NOMO-1 treated with dmso at 0.1 percent for 144 hours (cell line): ENCODE measurements around the gene PTPRN2.
A peak's percentile ranks its signal among the peaks of the same experiment; 100 is the strongest.

ENCODE experiments used
- DNase-seq: peaks from one replicate; lab custom pipeline; 2025; ENCODE audit not compliant: unreplicated experiment; lab: John Stamatoyannopoulos, UW

The PTPRN2 gene

DNA sequence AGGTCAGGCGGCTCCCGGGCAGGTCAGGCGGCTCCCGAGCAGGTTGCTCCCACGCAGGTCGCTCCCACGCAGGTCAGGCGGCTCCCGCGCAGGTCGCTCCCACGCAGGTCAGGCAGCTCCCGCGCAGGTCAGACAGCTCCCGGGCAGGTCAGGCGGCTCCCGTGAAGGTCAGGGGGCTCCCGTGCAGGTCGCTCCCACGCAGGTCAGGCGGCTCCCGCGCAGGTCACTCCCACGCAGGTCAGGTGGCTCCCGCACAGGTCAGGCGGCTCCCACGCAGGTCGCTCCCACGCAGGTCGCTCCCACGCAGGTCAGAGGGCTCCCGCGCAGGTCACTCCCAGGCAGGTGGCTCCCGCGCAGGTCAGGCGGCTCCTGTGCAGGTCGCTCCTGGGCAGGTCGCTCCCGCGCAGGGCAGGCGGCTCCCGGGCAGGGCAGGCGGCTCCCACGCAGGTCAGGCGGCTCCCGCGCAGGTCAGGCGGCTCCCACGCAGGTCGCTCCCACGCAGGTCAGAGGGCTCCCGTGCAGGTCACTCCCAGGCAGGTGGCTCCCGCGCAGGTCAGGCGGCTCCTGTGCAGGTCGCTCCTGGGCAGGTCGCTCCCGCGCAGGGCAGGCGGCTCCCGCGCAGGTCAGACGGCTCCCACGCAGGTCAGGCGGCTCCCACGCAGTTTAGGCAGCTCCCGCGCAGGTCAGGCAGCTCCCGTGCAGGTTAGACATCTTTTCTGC lies 30.7 kb downstream of the PTPRN2 start:
- DNase-seq: no peak

DNA sequence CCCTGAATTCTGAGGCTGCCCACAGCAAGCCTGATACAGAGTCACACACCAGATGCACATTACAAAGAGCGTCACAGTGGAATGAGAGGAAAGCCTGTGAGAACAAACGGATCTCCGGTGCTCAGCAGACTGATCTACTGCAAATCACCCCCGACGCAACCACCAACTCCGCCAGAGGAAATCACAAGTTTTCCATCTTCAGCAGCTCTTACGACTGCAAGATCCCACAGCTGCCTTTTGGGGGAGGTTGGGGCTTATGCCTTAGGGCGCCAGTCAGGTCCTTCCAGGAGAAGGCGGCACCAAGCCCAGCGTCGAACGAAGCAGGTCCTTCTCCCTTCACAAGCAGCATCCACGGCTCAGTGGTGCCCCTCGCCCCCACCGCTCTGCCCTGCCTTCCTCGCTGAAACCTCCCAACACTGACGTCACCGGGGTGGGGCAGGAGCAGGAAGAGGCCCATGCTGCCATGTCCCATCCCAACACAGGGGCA lies 32.5 kb downstream of the PTPRN2 start:
- DNase-seq: no peak

DNA sequence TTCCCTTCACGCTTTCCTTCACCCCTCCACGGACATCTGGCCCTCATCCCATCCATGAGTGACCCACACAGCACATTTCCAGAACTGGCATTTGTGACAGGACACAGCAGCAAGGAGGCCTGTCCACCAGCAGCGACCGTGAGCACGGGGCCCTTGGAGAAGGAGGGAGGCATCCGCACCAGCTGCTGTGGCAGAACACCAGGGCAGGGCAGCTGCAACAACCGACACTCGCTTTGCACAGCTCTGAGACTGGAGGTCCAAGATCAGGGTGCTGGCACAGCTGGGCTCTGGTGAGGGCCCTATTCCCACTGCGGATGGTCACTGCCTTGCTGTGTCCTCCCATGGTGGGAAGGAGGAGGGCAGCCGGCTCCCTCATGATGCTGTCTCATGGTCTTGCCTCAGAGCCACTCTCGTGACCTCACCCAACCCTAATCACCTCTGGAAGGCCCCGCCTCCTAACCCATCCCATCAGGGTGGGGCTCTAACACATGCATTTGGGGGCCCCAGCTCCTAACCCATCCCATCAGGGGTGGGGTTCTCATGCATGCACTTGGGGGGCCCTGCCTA lies 36.7 kb downstream of the PTPRN2 start:
- no peak for DNase-seq

DNA sequence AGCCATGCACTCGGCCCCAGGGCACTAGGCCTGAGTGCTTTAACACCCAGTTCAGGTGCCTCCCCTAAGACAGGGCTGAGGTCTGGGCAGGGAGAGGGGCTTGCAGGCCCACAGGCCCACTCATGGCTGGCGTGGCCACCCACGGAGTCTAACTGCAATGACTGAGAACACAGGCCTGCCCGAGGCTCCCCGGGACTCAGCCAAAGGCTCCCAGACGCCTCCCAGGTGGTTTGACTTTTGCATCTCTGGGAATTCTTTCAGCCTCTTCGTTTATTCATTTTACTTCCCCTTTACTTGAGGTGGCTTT lies 37.3 kb downstream of the PTPRN2 start:
- no peak for DNase-seq

DNA sequence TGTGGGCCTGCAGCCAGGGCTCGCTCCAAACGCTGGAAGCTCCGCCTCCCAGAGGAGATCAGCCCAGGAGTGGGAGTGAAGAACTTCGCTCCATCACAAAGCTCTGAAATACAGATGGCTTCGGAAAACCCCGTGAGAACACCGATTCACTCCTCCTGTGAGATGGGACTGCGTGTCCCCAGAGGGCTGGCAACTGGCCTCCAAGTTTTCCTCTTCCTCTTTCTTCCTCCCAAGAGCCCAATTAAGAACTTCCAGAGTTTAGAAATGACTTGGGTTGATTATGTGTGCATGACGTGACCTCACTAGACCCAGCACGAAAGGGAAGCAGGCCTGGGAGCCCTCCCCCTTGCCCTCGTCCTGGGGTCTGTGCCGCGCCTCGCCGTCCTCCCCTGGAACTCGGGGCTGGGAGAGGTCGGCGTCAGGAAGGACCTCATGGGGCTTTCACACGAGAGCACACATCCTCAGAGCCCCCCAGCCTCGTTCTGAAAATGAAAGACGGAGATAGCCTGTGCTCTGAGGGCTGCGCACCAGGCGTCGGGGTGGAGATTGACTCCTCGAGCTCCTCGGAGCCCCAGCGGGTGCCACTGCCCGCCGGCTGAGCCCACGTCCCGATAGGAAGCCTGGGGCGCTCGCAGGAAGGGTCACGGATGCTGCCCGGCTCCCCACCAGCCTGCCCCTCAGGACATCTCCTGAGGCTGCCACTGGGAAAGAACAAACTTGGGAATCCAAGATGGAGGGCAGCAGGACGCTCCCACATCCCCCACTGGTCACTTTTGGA lies 37.8 kb downstream of the PTPRN2 start:
- no peak for DNase-seq

DNA sequence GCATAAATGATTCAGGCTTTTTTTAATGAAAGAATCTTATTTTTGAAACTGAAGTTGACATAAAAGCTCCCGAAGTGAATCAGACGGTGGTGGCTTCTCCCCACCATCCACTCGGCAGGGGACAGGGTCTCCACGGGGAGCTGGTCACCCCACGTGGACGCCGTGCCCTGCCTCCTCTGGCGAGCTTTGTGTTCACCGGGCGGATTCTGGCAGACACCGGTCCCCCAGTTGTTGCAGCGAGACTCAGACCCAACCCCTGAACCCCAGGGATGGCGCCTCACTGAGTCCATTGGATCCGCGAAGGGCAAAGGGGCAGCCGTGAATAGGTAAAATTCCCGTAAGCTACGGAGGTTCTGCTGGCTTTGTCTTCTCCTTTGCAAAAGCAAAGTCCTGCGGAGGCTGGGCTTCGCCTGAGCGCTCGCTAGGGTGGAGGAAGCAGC lies 38.4 kb downstream of the PTPRN2 start:
- DNase-seq: no peak

DNA sequence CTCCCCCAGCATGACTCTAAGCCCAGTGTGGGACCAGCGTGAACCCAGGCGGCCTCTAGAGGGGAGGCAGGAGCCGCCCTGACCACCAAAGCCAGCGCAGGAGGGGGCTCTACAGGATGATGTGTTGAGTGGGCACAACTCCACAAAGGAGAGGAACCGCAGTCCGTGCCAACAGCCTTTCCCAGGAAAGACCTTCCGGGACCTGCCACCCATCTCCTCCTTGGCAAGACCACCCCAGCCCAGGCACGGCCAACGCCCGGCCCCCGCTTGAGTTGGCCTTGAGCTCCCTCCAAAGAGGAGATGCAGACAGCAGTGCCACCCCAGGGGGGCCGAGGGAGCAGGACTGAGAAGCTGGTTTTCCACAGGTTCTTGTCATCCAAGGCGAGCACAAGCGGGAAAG lies 38.9 kb downstream of the PTPRN2 start:
- no peak for DNase-seq

DNA sequence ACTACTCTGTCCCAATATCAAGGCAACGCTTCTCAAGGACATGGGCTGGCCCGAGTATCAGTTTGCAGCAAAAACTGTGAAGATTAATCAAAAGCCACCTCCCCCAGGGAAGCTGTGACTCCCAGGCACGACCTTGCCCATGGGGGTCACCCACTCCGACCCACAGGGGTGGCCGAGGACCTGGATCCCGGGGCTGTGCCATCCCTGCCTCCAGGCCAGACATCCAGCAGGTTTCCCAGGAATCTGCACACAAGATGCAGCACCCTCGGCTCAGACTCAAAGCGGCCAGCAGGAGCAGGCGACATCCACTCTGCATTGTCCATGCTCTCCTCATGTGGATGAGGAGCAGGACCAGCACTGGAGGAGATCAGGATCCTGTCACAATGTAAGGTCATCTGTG lies 39.8 kb downstream of the PTPRN2 start:
- DNase-seq: no peak

DNA sequence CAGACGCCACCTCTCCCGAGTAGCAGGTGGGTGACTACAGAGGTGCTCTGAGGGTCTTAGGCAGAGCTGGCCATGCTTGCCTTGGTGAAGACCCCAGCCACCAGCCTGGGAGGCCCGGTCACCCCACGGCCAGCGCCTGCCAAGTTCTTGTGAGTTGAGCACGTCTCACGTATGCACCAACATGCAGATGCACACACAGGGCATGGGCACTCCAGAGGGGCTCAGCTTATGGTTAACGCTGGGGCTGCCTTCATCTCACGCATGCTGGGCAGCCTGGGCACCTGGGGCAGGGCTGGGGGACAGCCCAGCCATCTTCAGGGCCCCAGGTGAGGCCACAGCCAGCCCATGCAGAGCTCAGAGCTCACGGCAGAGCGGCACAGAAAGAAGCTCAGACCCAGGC lies 41.0 kb downstream of the PTPRN2 start:
- DNase-seq: no peak

DNA sequence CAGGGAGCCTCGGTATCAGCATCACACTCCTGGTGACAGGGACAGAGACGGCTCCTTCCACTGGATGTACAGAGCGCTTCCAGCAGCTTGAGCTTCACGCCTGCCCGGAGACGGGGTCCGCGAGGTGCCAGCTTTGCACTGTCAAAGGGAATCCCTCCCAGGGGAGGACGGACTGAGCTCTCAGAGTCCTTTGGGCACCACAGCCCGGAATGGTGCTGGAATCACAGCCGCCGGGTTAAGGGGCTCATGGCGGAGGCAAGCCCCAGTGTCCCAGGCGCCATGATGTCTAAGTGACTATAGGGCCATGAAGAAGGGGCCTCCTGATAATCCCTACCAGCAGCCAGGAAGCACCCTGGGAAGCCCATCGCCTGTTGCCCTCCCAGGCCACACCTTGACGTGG lies 41.4 kb downstream of the PTPRN2 start:
- DNase-seq: no peak

DNA sequence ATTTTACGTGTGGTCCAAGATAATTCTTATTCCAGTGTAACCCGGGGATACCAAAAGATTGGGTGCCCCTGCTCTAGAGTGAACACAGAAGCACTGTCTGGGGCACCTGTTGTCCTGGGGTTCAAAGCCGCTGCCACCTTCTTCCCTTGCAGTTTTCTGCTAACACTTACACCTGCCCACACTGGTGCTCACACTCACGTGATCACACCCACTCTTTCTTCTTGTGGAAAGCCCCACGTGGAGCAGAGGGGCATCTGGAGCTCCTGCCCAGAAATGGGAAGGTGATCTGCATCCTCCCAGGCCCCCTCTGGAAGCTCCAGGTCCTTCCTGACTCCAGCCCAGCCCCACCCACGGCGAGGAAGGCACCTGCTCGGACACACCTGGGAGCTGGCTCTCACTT lies 42.9 kb downstream of the PTPRN2 start:
- no peak for DNase-seq

DNA sequence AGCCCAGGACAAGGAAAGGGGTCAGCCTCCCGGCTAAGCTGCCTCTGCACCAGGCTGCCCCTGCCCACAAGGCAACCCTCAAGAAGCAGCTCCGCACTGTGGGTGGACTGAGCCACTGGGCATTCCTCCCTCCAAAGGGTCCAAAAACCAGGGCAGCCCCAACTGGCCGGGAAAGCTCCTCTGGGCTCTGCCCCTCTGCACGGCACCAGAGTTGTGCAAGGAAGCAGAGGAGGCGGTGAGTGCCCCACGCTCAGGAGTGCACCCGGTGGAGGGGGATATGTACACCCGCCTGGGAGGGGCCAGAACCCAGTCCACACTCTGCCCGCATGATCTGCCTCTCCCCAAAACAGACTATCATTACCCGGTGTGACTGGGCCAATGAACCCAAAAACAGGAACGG lies 43.8 kb downstream of the PTPRN2 start:
- no peak for DNase-seq

DNA sequence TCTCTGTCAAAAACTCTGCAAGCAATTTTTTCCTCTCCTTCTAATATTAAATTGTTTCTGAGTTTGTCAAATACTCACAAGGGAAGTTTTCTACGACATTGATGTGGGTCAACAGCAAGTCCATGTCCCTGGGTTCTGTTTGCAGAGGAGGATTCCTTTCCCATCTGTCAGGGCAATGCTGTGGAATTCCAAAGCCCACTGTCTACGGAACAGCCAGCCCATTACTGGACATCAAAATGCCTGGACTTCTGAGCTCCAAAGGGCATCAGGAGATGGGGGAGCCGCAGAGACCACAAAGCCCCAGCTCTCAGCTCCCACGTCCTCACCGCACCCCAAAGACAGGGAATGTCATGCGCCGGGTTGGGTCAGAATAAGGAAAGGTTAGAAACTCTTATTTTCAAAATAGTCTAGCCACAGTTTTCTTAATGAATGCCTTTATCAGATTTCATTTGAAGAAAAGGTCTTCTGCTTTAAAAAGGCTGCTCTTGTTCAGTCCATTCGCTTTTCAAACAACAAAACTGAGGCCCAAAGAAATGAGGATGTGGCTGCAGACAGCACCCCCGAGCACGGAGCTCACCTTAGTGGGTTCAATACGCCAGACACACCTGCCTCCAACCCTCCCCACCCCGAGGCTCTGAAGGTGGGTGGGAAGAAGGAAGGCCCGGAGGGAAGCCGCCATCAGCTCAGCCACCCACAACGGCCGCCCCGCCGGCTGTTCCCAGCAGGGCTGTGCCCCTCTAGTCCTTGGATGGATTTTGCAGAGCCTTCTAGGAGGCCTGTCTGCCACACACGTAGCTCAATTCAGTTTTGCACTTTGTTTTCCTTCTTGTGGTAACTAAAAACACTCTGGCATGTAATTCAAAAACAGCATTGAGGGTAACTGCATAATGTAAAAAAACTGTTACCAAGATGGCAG lies 44.7 kb downstream of the PTPRN2 start:
- no peak for DNase-seq

DNA sequence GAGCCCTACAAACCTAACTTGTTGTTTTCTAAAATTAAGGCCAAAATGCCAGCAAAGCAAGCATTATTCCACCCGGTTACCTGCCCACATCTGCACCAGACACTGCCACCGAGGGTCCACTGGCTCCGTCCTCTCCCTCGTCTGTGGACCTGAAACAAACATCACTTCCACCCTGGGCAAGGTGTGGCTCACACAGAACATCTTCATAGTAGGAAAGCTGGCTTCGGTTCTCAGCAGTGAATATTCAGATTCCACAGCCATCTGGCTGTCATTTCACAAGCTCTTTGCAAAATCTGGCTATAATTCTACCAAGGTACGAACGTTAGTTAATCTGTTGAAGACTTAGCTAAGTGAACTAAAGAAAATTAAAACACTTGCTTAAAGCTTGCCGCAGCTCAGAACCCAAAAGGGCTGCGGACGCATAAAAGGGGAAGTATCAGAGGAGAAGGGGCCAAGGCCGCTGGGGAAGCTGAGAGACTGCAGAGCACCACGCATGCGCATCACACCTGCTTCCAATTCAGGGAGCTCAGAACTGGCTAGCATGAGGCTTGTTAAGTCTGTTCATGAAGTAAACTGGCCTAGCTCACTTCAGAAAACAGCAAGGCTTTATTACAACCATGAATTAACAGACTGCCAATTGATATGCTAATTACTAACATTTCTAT lies 46.1 kb downstream of the PTPRN2 start:
- peak; percentile 38 for DNase-seq

DNA sequence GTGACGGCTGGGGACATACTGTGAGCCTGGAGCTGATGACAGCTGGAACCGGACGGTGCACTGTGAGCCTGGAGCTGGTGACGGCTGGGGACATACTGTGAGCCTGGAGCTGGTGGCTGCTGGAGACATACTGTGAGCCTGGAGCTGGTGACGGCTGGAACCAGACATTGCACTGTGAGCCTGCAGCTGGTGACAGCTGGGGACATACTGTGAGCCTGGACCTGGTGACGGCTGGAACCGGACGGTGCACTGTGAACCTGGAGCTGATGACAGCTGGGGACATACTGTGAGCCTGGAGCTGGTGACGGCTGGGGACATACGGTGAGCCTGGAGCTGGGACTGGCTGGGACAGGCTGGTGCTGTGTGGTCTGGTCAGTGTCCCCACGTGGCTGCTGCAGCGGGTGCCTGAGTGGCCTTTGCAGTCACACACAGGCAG lies 47.9 kb downstream of the PTPRN2 start:
- no peak for DNase-seq

DNA sequence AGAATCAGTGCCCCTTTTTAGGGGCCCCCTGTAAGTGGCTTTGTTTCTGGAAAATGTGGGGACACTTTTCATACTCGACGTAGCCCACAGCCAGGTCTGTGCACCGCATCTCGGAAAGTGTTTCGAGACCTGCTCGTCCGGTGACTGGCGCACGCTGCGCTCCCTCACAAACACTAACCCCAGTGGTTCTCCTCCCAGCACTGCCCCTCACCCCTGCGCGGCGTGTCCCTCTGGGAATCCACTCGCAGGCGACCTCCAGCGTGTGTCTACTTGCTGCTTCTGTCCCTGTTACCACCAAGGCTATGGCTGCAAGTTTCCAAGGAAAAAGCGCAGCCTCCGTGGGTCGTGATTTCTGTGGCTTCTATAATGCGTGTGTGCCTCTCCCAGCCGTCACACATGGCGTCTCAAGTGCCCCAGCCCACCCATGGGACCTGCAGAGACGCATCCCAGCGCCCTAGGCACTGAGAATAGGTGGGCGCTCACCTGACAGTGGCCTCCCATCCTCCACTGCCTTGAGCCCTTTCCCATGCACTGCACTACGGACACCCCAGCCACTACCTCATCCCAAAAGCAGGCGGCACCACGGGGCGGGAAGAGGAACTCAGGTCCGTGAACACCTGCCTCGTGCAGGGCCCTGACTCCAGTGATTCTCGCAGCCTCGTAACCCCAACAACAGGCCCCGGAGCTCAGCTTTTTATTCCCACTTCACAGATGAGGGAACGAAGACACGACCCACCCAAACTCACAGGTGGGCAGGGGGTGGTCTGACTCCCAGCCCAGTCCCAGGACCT lies 49.3 kb downstream of the PTPRN2 start:
- no peak for DNase-seq

DNA sequence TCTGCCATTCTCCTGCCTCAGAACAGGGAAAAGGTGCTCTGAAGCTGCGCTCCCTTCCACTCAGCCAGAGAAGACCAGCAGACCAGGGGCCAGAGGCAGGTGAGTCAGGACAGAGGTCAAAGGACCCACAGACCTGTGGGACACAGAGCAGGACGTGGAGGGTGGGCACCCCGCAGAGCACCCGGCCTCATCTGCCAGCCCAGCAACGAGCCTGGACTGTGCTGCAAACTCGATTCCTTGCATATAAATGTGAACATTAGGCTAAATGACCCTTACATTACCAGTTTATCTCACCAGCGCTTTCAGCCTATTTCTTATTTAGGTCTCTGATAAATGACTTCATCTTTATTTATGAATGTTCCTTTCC lies 50.1 kb downstream of the PTPRN2 start:
- no peak for DNase-seq

DNA sequence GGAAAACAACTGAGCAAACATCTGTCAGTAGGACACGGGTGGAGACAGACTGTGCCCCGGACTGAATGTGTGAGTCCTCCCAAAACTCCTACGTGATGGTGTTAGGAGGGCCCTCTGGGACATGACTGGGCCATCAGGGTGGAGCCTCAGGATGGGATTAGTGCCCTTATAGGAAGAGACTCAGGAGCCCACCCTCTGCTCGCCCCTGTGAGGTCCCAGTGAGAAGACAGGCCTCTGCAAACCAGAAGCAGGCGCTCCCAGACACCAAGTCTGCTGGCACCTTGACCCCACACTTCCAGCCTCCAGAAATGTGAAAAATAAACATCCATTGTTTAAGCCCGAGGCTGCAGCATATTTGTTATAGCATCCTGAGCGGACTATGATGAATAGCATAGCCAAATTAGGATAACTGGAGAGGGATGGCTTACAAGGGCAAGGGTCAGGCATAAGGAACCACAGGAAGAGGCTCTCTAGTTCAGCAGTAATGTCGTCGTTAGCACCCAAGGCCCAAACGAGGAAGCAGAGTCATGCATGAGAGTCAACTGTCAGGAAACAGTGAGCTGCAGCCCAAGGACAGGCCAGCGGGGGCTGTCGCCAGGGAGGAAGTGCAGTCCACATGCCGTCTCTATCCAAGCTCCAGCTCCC lies 50.6 kb downstream of the PTPRN2 start:
- peak; percentile 7 for DNase-seq

DNA sequence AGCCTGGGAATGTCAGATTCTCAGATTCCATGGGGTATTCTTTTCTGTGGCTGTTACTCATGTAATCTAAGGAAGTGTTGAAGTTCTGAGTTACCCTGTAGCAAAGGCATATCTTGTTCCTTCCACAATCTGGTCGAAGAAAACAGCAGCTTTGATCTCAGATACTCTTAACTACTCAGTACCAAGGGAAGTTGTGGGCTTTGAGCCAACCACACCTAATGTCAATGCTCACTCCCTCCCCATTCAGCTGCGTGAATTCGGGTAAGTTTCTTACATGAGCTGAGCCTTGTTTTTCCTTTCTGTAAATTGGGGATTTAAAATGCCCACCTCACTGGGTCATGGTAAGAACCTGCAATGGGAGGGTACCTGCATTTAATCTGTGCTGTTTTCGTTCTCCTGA lies 52.5 kb downstream of the PTPRN2 start:
- DNase-seq: no peak
